GM12875 (cell line): ENCODE results near the gene RASEF.

Experiments
- H3K4me3 ChIP-seq: one replicate; pipeline ENCODE4 v1.5.1; 2011; ENCODE audit warnings: low read depth, low read length, control low read depth
- TF ChIP-seq, protein P1 (sequence below): IDR thresholded peaks from 2 replicates; pipeline ENCODE4 v1.5.1; 2011; ENCODE audit warnings: low read depth, mild to moderate bottlenecking, control low read depth, inconsistent platforms, low read length, moderate library complexity, borderline replicate concordance; ENCODE audit not compliant: insufficient read depth

The RASEF gene

DNA sequence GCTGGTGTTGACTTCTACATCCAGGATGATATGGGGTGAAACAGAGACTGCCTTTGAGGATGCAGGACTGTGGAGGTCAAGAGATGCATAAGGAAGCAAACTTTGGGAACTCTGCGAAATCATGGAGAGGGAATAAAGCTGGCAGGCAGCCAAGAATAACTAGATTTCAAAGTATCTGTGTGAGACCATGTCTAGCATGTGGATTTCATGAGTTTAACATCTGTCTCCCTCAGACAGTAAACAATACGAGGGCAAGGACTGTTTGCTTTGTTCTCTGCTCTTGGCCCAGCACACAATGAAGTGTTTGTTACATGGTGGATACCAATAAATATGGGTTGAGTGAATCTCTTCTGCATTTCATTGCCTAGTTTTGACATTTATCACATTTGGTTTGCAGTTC lies 71.3 kb downstream of the RASEF start:
- H3K4me3 ChIP-seq = no peak overlapping the region
- TF ChIP-seq, protein P1, sequence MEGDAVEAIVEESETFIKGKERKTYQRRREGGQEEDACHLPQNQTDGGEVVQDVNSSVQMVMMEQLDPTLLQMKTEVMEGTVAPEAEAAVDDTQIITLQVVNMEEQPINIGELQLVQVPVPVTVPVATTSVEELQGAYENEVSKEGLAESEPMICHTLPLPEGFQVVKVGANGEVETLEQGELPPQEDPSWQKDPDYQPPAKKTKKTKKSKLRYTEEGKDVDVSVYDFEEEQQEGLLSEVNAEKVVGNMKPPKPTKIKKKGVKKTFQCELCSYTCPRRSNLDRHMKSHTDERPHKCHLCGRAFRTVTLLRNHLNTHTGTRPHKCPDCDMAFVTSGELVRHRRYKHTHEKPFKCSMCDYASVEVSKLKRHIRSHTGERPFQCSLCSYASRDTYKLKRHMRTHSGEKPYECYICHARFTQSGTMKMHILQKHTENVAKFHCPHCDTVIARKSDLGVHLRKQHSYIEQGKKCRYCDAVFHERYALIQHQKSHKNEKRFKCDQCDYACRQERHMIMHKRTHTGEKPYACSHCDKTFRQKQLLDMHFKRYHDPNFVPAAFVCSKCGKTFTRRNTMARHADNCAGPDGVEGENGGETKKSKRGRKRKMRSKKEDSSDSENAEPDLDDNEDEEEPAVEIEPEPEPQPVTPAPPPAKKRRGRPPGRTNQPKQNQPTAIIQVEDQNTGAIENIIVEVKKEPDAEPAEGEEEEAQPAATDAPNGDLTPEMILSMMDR = no peak

DNA sequence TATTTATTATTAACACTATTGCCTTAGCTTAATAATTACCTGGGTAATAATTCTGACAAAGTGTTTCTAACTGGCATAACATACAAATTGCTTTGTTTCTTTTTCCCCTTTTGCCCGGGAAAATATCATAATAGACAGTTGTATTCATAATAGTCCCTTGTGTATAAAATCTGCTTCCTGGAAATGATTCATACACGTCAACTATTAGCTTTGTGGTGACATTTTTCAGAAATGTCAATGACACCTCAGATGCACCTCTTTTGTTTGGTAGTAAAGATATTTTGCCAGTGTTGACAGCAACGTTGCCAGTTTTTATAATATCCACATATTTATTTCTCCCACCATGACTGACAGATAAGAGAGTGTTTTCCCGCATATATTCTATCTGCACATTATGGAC lies 73.0 kb downstream of the RASEF start:
- H3K4me3 ChIP-seq = no peak overlapping the region

DNA sequence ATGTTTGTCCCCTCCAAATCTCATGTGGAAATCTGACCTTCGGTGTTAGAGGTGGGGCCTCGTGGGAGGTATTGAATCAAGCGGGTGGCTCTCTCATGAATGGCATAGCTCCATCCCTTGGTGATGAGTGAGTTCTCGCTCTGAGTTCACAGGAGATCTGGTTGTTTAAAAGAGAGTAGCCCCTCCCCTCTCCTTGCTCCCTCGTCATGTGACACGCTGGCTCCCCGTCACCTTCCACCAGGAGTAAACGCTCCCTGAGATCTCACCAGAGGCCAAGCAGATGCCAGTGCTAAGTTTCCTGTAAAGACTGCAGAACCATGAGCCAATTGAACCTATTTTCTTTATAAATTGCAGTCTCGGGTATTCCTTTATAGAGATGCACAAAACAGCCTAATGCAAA lies 74.5 kb downstream of the RASEF start:
- TF ChIP-seq, protein P1 = no peak
- H3K4me3 ChIP-seq = no peak overlapping the region

More for the DNA sequence above, 73.0 kb downstream of the RASEF start:
- TF ChIP-seq, protein P1 = no peak

DNA sequence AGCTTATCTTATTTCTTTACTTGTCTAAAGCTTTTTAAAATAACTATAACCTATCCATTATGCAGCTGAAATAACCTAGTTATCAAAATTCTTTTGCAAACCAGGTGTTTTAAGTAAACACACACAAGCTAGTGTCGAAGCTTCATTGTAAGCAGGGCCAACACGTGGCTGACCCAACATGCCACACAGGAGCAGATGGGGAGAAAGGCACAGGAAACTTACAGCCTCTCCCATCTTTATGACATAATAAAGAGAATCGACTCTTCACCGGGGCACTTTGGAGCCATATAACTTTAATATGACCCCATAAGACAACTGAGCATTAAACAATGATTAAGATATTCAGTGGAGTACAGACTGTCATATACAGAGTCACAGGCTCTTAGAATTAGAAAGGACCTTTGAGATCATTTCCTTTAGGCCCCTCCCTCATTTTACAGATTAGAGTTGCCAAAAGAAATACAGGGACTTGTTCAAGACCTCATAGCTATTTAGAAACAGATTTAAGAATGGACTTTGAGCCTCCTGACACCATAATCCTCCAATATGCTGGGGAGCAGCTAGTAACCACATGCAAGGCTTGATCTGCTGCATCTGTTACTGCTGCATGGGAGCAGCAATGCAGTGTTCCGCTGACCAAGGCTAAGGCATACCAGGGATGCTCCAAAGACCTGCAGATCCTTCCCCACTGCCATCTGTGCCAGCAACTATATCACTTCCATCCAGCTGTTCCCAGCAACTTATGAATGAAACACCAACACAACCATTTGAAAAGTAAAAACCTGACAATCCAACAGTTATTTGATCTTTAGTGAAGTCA lies 75.4 kb downstream of the RASEF start:
- TF ChIP-seq, protein P1 = no peak

DNA sequence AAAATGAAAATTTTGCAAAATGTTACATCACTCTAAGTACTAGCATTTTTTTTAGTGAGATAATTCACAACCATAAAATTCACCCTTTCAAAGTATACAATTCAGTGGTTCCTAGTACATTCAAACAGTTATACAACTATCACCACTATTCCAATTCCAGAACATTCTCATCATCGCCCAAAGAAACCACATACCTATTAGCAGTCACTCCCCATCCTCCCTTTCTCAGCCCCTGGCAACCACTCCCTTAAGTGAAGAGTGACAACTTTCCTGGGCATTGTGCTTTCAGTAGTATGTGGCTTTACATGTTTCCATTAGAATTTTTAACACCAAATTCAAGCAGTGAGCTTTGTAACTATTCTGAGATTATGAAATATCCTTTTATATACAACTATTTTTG lies 81.4 kb downstream of the RASEF start:
- no peak overlapping the region for H3K4me3 ChIP-seq
- TF ChIP-seq, protein P1 = no peak

More for the DNA sequence above, 75.4 kb downstream of the RASEF start:
- no peak overlapping the region for H3K4me3 ChIP-seq

DNA sequence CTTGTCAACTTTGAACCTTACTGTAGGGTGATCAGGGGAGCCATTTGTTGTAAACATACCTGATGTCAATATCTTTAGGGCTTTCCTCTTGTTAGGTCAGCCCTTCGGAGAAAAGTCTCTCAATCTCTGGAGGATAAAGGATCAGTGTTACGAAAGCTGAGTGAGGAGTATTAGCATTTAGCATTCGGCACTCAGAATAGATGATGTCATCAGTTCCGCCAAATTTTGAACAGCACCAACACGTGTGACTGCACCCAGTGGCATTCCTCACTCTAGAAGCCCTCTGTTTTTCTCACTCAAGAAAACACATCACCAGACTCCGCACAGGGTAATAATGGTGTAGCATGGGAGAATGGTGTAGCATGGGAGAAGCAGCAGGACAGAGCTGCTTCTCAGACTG lies 87.8 kb downstream of the RASEF start:
- TF ChIP-seq, protein P1 = no peak
- no peak overlapping the region for H3K4me3 ChIP-seq

DNA sequence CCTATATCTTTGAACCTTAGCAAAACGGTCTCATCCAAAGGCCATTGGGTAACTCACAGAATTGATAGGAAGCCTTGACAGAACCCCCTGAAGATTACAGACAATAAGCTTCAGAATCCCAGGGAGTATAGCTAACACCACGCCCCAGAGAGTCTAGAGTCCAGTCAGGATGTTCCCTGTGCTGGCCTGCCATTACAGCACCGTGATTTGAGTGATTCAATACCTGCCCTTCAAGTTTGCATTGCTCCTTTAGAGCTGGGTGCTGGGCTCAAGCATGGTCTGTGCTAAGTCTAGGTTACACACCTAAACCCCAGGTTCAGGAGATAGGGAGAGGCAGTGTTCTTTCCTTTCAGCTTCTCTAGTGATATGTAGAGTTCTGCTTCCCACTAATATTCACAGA lies 90.5 kb downstream of the RASEF start:
- no peak overlapping the region for H3K4me3 ChIP-seq
- TF ChIP-seq, protein P1 = no peak
